MV-4-11 (cell line): ENCODE data around the gene ELF5.

Experiments
- DNase-seq: peaks from one replicate; lab custom pipeline; 2025; lab: John Stamatoyannopoulos, UW

Gene ELF5

DNA sequence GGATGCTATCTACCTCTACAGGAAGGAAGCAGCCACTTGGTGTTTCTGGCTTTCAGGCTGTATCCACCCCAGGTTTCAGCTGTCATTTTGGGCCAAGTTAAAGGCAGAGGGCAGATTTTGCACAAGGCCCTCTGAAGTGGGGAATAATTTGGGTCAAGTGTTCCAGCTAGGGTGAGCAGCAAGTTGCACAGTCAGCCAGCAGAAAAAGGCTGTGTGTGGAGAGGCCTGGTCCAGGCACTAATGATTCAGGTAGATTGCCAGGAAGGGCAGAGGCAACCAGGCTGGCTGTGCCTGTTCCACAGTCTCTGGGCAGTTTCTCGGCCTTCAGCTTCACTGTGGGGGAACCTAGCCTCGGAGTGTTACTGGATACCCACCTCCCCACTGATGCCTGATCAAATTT lies 8.6 kb upstream of the ELF5 start:
- no peak for DNase-seq

DNA sequence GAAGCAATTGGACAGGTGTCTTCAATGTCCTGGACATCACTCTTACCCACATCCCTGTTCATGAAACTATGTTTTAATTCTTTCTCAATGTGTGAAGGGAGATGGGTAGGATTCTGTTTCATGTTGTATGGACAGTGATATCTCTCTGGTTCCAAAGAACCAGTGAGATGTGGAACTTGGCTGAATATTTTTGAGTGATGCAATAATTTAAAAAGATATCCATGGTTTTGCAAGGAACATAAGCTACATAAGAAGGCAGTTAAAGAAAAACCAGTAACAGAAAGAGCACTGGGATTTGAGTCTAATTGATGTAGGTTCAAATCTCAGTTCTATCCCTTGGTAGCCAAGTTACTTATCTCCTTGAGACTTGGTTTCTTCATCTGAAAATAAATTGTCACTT lies 7.7 kb upstream of the ELF5 start:
- no peak for DNase-seq

DNA sequence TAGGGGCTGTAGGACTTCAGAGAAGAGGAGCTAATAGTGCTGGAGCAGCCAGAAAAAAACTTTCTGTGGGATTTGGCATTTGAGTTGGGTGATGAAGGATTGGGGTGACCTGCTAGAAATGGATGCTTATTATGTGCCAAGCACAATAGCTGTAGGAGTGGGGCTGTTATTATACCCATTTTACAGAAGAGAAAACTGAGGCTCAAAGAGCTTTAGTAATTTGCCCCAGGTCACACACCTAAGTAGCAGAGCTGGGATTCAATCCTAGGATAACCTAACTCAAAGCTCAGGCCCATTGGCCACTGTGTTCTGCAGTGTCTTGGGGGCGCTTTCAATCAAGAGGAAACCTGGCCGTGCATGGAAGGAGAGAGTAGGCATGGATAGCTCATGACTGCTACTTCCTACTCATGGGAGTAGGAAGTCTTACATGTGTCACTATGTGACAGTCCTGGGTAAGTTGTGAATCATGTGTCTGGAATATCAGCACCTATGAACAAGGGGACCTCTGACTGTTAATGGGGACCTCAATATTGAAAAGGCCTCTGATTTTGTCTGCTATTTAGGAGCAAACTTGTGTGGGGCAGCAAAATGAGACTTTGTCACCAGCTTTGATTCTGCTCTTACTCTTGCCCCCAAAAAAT lies 6.1 kb upstream of the ELF5 start:
- no peak for DNase-seq

GRCh38 chr11:34516247-34517040 lies 2.9 kb upstream of the ELF5 start:
- DNase-seq = no peak

DNA sequence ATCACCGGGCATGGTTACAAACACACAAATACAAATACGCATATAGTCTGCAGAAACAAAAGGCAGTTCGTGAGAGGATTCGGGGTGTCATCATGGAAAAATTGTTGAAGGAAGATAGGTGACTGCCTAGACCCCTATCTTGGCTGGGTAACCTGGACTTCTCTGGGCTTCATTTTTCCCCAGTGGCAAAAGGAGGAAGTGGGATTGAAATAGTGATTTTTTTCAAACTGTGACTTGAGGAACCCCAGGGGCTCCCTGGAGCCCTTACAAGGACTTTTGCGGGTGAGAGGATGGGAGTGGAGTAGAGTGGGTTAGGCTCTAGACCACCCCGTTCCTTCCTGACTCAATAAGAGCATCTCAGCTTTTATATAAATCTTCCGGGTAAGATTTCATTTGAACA lies 1.0 kb upstream of the ELF5 start:
- peak; percentile 13 for DNase-seq

DNA sequence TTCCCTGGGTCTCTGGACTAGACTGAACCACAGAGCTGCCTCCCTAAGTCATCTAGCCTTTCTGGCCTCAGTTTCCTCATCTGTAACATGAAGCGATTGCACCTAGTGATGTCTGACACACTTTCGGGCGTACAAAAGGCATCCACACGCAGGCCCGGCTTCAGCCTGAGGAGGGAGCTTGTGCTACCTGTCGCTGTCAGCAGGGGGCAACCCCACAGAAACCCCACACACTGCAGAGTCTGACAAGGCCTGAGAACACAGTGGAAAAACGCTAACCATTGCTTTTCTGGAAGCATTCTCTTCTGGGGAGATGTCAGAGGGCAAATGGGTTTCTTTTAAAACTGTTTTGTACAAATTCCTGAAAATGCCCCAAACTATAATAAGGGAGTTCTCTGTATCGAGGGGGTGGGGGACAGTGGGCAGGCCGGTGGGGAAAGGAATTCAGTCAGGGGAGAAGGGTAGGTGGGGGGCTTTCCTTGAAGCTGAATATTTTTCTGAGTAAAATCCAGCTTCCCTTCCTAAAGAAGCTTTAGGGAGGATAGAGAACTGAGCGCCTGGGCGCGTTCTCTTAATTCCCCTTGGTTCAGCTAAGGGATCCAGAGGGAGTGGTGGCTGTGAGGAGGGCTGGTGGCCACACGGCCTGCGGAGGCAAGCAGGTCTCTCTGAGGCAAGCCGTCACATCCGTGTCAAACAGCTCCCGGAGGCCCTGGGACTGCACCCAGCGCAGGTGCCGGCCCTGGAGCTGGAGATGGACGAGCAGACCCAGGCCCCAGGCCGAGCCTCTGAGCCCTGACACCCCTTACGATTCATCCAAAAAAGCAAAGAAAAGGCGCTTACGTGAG lies 533 bp downstream of the ELF5 start:
- DNase-seq = peak; percentile 36

- DNase-seq = no peak
Observed at GRCh38 chr11:34510673-34511072, 2.9 kb downstream of the ELF5 start.

GRCh38 chr11:34510218-34510617 lies 3.4 kb downstream of the ELF5 start:
- no peak for DNase-seq

DNA sequence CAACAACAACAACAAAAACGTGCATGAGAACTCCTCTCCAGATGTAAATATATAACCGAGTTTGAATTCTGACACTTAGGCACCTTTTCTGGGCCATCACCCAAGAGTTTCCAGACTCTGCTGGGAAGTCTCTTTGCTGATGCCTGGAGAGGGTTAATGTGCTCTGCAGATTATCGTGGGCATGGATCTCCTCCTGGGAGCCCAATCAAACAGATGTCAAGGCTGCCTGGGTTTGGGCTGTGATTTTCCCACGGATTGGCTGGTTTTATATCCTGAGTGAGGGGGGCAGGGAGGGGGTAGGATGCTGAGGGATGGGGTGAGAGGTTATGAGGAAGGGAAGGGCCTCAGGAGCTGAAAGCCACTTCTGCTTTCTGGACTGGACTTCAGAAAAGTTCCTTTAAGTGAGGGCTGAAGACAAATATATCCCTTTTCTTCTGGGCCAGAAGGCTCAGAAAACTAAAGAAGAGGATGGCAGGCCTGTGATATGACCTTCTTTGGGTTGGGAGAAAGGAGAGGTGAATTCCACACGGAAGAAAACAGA lies 4.2 kb downstream of the ELF5 start:
- DNase-seq = peak; percentile 53

GRCh38 chr11:34508524-34508923 lies 5.1 kb downstream of the ELF5 start:
- no peak for DNase-seq

- DNase-seq = no peak
Observed at GRCh38 chr11:34507610-34508009, 6.0 kb downstream of the ELF5 start.

DNA sequence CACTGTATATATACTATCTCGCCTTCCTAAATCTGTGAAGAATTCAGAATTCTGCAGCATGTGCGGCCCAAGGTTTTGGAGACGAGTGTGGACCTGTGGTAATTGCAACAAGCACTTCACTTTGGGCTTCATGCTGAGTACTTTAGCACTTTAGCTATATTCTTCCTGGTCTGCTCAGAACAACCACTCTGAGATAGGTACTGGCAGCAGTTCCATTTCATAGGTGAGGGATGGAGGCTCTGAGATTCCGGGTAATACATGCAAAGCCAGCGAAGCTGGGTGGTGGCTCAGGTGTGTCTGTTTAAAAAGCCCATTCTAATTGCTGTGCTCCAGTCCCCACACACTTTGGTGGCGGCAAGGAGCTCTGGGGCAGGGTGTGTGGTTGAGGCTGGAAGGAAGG lies 6.4 kb downstream of the ELF5 start:
- DNase-seq = no peak

- DNase-seq = peak; percentile 23
Observed at GRCh38 chr11:34505874-34506273, 7.7 kb downstream of the ELF5 start.

DNA sequence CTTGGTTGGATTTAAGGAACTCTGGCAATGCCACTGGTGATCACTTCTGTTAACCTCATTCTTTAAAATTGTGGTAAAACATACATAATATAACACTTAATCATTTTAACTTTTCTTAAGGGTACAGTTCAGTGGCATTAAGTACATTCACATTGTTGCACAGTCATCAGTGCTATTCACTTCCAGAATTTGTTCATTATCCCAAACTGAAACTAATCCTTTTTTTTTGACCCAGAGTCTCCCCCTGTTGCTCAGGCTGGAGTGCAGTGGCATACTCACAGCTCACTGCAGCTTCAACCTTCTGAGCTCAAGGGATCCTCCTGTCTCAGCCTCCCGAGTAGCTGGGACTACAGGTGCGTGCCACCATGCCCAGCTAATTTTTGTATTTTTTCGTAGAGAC lies 10.6 kb downstream of the ELF5 start:
- DNase-seq = no peak

DNA sequence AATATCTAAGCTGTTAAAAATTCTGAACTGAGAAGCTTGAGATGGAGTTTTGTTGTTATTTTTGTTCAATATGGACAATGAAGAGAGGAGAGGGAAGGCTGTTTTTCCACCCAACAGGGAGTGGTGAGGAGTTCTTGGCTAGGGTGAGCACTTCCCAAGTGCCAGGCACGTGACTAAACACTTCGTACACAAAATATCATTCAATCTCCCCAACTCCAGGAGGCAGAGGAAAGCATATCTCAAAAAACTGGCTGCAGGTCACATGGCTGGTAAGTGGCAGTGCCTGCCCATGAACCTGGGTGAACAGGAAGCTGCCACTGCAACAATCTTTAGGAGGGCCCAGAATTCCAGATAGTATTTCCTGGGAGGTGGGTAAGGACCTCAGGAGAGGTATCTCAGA lies 11.6 kb downstream of the ELF5 start:
- DNase-seq = no peak

DNA sequence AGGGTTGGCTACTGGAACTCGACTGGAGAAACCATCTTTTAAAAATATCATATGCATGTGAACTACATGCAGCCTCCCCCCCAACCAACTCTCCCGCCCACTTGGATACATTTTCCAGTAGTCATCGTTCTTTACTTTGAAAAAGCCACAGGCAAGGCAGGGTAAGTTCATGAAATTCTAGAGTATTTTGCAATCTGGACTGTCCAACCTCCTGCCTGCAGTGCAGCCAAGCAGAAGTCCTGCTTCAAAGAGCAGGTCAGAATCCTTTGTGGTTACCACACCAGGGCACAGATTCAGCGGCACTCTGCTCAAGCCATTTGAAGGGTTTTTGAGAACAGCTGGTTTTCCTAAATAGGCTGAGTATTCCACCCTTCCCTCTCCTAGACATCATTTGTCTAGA lies 12.1 kb downstream of the ELF5 start:
- peak; percentile 61 for DNase-seq

- no peak for DNase-seq
Observed at GRCh38 chr11:34499719-34500500, 13.7 kb downstream of the ELF5 start.

DNA sequence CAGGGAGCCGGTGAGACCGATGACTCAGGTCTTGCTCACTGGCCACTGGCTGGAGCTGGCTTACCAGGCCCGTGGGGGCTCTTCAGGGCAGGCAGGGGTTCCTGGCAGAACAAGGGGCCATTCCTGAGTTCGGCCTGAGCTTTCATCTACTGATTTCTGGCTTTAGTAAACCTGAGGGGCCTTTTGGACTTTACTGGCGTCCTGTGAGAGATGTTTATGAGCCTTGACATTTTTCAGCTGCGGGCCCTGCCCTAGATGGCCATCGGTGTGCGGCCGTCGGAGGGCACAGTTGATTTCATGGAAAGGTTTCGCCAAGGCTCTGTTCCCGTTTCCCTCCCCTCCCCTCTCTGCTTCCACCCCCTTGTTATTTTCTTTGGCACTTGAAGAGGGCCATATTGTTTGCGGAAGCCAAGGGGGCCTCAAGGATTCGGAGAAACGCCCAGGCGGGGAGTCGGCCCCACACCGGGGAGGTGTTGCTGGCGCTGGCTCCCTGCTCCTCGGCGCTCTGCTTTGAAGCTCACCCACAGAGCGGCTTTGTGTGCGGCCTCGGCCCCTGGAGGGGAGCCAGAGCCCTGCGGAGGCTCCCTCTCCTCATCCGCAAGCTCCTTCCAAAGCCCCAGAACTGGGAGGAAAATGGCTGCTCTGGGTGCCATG lies 17.7 kb downstream of the ELF5 start:
- no peak for DNase-seq

- DNase-seq = no peak
Observed at GRCh38 chr11:34495239-34495723, 18.3 kb downstream of the ELF5 start.

GRCh38 chr11:34493926-34494595 lies 19.5 kb downstream of the ELF5 start:
- DNase-seq = no peak

DNA sequence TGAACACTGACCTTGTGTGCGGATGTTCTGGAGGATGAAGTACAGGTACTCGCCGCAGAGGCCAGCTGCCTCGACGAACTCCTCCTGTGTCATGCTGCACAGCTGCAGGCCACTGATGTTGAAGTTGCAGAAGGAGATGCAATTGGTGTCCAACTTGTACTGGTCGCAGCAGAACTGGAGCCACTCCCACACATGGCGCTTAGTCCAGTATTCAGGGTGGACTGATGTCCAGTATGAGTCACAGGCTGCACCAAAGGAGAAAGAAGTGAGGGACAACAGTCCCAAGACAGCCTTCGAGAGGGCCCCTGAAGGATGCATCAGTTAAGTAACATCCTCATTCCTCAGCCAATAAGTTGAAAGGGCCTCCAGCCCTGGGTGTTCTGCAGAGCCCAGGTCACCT lies 20.1 kb downstream of the ELF5 start:
- no peak for DNase-seq
